ENCODE data around the gene TEX11.
"Not testable (repeated sequence)": the region's sequence is repeated elsewhere in the genome, so short reads cannot be mapped to it uniquely, and the experiment has no call there.

TEX11 gene

DNA sequence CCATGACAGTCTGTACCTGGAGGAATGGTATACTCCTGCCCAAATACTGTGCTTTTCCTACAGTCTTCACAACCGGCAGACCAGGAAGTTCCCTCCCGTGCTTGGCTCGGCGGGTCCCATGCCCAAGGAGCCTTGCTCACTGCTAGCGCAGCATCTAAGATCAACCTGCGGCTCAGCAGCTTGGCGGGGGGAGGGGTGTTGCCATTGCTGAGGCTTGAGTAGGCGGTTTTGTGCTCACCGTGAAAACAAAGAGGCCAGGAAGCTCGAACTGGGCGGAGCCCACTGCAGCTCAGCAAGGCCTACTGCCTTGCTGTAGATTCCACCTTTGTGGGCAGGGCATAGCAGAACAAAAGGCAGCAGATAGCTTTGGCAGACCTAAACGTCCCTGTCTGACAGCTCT is 152.7 kb downstream of the TEX11 start:
- DNase-seq = no peak

DNA sequence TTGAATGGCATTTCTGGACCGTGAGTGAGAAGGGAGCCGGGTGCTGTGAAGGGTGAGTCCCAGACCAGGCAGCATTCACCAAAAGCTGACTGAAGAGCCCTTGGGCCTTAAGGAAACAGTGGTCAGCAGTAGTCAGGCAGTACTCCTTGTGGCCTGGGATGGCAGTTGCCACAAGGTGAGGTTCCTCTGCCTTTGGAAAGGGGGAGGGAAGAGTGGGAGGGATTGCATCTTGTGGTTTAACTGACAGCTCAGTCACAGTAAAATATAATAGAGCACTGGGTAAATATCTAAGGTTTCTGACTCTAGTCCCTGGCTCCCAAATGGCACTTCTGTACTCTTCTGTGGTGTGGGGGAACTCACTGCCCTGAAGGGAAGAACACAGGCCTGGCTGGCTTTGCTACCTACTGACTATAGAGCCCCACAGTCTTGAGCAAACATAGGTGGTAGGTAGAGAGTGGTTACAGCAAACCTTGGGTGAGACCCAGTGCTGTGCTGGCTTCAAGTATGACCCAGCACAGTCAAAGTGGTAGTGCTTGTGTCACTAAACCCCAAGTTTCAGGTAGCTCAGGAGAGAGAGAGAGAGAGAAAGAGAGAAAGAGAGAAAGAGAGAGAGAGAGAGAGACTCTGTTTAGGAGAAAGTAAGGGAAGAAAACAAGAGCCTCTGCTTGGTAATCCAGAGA is 154.2 kb downstream of the TEX11 start:
- DNase-seq = no peak

GRCh38 chrX:70733774-70734173 is 174.7 kb downstream of the TEX11 start:
- not testable (repeated sequence) for DNase-seq

- DNase-seq = not testable (repeated sequence)
Measured at GRCh38 chrX:70727961-70728360, 180.6 kb downstream of the TEX11 start.

DNA sequence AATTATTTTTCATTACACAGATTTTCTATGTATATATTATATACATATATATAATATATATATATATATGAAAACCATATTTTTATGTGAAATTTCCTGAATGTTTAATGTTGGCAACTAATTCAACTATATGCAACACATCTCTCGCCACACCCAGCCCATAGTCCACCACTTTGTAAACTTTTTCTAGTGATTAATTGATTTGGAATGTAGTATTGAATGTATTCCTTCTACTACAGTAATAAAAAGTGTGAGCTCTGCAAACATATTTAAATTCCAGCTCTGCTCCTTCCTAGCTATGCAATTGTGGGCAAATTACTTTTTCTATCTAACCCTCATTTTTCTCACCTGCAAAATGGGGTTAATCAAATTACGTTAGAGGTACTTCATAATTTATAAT is 187.8 kb downstream of the TEX11 start:
- no peak for DNase-seq

DNA sequence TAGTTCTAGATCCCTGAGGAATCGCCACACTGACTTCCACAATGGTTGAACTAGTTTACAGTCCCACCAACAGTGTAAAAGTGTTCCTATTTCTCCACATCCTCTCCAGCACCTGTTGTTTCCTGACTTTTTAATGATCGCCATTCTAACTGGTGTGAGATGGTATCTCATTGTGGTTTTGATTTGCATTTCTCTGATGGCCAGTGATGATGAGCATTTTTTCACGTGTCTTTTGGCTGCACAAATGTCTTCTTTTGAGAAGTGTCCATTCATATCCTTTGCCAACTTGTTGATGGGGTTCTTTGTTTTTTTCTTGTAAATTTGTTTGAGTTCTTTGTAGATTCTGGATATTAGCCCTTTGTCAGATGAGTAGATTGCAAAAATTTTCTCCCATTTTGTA is 197.2 kb downstream of the TEX11 start:
- DNase-seq = not testable (repeated sequence)

DNA sequence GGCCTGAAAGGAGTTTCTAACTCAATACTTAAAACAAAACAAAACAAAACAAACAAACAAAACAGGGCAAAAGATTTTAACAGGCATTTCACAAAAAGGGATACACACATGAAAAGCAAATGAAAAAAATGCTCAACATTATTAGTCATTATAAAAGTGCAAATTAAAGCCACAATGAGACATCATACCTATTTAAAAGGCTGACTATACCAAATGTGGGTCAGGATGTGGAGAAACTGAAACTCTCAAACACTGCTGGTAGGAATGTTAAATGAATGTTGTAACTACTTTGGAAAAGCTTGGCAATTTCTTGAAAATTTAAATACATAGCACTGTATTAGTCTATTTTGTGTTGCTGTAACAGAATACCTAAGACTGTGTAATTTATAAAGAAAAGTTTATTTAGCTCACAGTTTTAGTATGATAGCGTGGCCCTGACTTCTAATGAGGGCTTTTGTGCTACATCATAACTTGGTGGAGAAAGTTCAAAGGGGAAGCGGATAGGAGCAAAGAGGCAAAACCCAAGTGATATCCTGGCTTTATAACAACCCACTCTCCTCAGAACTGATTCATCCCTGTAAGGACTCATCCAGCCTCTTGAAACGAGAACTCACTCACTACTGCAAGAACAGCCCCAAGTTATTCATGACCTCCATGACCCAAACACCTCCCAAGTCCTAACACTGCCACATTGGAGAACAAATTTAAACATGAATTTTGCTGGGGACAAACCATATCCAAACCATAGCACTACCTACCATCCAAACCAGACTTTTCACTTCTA is 214.0 kb downstream of the TEX11 start:
- no peak for DNase-seq

- not testable (repeated sequence) for DNase-seq
Measured at GRCh38 chrX:70679455-70679854, 229.1 kb downstream of the TEX11 start.

DNA sequence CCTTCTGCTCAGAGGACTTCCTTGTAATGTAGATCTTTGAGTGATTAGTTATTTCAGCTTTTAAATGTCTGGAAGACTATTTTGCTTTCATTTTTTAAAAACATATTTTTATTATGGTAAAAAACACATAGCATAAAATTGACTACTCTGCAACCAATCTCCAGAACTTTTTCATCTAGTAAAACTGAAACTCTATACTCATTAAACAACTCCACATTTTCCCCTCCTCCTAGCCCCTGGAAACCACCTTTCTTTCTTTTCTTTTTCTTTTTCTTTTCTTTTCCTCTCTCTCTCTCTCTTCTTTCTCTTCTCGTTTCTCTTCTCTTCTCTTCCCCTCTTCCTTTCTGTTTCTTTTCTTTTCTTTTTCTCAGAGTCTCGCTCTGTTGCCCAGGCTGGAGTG is 233.2 kb downstream of the TEX11 start:
- no peak for DNase-seq

DNA sequence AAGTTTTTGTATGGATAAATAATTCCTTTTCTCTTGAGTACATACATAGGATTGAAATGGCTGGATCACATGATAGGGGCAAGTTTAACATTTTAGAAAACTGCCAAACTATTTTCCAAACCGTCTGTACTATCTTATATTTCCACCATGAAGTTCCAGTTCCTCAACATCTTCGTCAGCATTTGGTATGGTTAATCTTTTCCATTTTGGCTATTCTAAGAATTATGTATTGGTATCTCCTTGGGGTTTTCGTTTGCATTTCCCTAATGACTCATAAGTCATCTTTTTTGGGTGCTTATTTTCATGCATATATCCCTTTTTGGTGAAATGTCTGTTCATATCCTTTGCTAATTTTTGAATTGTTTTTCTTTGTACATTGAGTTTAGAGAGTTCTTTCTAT is 236.2 kb downstream of the TEX11 start:
- DNase-seq = no peak

GRCh38 chrX:70669120-70669519 is 239.4 kb downstream of the TEX11 start:
- no peak for DNase-seq

- peak in 1 of 2 experiments; percentile 12 for DNase-seq
Measured at GRCh38 chrX:70664726-70665125, 243.8 kb downstream of the TEX11 start.

- not testable (repeated sequence) for DNase-seq
Measured at GRCh38 chrX:70661124-70661523, 247.4 kb downstream of the TEX11 start.

DNA sequence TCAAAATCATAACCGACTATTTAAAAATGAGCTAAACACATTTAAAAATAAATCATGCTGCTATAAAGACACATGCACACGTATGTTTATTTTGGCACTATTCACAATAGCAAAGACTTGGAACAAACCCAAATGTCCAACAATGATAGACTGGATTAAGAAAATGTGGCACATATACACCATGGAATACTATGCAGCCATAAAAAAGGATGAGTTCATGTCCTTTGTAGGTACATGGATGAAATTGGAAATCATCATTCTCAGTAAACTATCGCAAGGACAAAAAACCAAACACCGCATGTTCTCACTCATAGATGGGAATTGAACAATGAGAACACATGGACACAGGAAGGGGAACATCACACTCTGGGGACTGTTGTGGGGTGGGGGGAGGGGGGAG is 251.0 kb downstream of the TEX11 start:
- DNase-seq = not testable (repeated sequence)

DNA sequence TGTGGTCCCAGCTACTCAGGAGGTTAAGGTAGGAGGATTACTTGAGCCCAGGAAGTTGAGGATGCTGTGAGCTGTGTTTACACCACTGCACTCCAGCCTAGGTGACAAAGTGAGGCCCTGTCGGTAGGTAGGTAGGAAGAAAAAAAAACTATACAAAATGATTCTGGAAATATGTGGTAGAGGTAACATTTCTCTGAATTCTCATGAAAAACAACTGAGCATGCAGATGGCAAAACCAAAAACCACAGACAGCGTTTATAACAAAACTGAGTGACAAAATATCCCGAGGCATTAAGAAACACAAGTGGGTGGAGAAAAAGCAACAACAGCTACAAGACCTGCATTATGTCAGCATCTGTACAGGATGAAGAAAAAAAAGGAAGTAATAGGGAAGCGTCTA is 252.2 kb downstream of the TEX11 start:
- DNase-seq = no peak

- not testable (repeated sequence) for DNase-seq
Measured at GRCh38 chrX:70647910-70648309, 260.6 kb downstream of the TEX11 start.

DNA sequence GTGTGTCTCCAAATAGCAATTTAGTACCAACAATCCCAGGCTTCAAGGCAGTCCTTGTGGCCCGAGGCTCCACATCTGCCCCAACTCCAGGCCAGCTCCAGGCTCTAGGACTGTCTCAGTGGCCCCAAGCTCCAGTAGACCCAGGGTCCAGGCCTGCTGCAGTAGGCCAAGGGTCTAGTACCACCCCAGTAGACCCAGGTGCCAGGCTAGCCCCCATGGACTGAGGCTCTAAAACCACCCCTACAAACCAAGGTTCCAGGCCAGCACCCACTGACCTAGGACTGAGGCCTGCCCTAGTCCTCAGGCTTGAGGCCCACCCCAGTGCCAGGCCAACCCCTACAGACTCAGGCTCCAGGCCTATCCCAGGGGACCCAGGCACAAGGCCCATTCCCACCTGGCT is 272.3 kb downstream of the TEX11 start:
- DNase-seq = no peak

- no peak for DNase-seq
Measured at GRCh38 chrX:70635669-70636068, 272.8 kb downstream of the TEX11 start.

- no peak for DNase-seq
Measured at GRCh38 chrX:70635227-70635626, 273.3 kb downstream of the TEX11 start.

DNA sequence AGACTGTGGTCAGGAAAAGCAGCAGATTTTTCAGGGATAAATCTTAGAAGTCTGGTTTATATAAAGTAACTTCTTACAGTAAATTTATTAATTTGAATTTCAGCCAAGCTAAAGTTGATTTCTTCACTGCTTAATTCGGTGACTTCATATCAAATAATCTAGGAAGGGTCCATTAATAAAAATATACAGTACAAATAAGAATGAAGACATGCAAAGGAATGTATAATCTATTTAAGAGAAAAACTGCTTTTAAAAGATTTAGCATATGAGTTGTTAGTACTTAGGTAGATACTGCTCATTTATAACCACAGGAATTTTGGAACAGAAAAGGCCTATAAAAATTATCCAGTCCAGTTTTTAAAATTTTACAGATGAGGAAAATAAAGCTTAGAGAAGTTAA is 286.8 kb downstream of the TEX11 start:
- no peak for DNase-seq

GRCh38 chrX:70618467-70618866 is 290.0 kb downstream of the TEX11 start:
- no peak for DNase-seq

- DNase-seq = no peak
Measured at GRCh38 chrX:70613295-70613694, 295.2 kb downstream of the TEX11 start.

- DNase-seq = no peak
Measured at GRCh38 chrX:70605352-70605751, 303.2 kb downstream of the TEX11 start.

GRCh38 chrX:70592091-70592490 is 316.4 kb downstream of the TEX11 start:
- no peak for DNase-seq

DNA sequence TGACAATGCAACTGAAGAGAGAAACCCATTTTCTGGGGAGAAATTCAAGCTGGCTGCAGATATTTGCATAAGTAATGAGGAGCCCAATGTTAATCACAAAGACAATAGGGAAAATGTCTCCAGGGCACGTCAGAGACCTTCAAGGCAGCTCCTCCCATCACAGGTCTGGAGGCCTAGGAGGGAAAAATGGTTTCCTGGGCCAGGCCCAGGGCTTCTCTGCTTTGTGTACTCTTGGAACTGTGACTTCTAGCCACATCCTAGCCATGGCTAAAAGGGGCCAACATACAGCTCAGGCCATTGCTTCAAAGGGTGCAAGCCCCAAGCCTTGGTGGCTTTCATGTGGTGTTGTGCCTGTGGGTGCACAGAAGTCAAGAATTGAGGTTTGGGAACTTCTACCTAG is 321.4 kb downstream of the TEX11 start:
- DNase-seq = not testable (repeated sequence)
